Thymus (tissue), 11 donors: ENCODE data around the gene YIPF3. TPM values are rescaled to one million over a fixed set of nuclear protein-coding genes. Genes with fewer than 3 reads are reported as not detected.
"Not testable (repeated sequence)": the region's sequence is repeated elsewhere in the genome, so short reads cannot be mapped to it uniquely, and the experiment has no call there.

ENCODE experiments used
- DNase-seq, 9 donors: peaks; one replicate each; pipeline ENCODE4 v3.0.0-alpha.2; 2013; ENCODE audit warnings: low spot score in 9 of 9, low read depth in 6 of 9, missing footprints in 1 of 9
- H3K27ac ChIP-seq, 2 donors: one replicate each; pipeline ENCODE4 v1.5.1; 2013; ENCODE audit warnings: control low read depth in 1 of 2, low read depth in 1 of 2, low read length in 1 of 2, mild to moderate bottlenecking in 1 of 2, moderate library complexity in 1 of 2
- H3K27me3 ChIP-seq, 2 donors: one replicate each; pipeline ENCODE4 v1.5.1; 2013; ENCODE audit warnings: low read length in 1 of 2; ENCODE audit not compliant: control insufficient read depth in 2 of 2, insufficient read depth in 1 of 2
- H3K36me3 ChIP-seq, 2 donors: one replicate each; pipeline ENCODE4 v1.5.1; 2013; ENCODE audit warnings: low read length in 1 of 2, mild to moderate bottlenecking in 1 of 2, moderate library complexity in 1 of 2; ENCODE audit not compliant: control insufficient read depth in 2 of 2, insufficient read depth in 2 of 2
- H3K4me1 ChIP-seq, 2 donors: one replicate each; pipeline ENCODE4 v1.5.1; 2013; ENCODE audit warnings: low read length in 2 of 2; ENCODE audit not compliant: control insufficient read depth in 2 of 2, insufficient read depth in 2 of 2
- H3K4me3 ChIP-seq, 2 donors: one replicate each; pipeline ENCODE4 v1.5.1; 2013; ENCODE audit warnings: low read length in 2 of 2, control low read depth in 1 of 2, mild to moderate bottlenecking in 1 of 2
- H3K9me3 ChIP-seq, 2 donors: one replicate each; pipeline ENCODE4 v1.5.1; 2013; ENCODE audit warnings: low read length in 1 of 2, mild to moderate bottlenecking in 1 of 2; ENCODE audit not compliant: control insufficient read depth in 2 of 2, insufficient read depth in 1 of 2
- WGBS: extraction: QIAGEN DNeasy Blood & Tissue Kit; methylation state at CpG from one replicate; pipeline ENCODE4 v1.1.7; 2013; 5-methylcytosine and 5-hydroxymethylcytosine counted together
- polyA plus RNA-seq: library from polyadenylated mRNA; stranded (reverse); fragments of 200-250 nt; gene quantifications from one replicate; pipeline ENCODE4 v1.2.3, GENCODE V29; 2013
- total RNA-seq: library from RNA; stranded (reverse); fragments of 120-200 nt; gene quantifications from one replicate; pipeline ENCODE4 v1.2.4, GENCODE V29; 2013
- donor health status: healthy.

YIPF3 gene
- total and polyA plus RNA-seq, 2 donors, result 47.1 to 62.0 TPM

DNA sequence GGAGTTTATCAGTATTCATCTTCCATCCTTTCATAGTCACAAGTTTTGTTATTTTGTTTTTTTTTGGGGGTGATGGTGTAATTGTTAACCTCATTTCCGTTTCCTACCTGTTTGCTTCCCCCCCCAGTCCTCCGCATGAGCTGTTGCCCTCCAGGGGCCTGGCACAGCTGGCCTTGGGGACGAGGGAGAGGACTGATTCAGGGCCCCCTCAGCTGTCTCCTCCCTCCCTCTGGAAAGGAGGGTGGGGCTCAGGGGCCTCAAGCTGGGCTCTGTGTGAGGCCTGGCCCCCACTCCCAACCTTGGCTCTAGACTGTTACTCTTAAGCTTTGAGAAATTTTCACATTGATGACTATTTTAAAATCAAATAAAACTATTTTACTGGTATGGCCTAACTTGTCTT lies 10.6 kb downstream of the YIPF3 start:
- 94% methylated on average over 3 of the region's 3 CpGs for WGBS
- Histone ChIP-seq H3K27ac (no peak overlapping the region), H3K27me3 (peaks cover 24 to 43% of the 10 kb centered on the region in 2 donors), H3K36me3 (peaks cover 40 to 50% of the 10 kb centered on the region in 2 donors), H3K4me1 (peaks cover 3 to 15% of the 10 kb centered on the region in 2 donors), H3K9me3 (no peaks in the 10 kb centered on the region), H3K4me3 (no peak overlapping the region)
- DNase-seq, result no peak

DNA sequence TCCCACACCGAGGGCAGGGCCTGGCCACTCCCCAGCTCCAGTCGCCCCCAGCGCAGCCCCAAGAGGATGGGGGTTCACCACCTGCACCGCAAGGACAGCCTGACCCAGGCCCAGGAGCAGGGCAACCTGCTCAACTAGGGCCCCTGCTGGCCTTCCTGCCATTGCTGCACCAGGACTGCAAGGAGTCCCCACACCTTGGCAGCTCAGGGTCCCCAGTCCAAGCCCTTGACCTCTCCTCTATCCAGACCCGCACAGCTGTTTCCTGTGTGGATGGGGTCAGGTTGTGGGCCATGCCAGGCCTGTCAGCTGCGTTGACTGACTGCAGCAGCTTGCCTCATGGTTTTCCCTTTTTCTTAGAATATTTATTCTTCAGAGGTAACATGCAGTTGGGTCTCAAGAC lies 11.0 kb downstream of the YIPF3 start:
- Histone ChIP-seq H3K4me3 (no peak overlapping the region), H3K27ac (no peak overlapping the region), H3K4me1 (peaks cover 3 to 15% of the 10 kb centered on the region in 2 donors), H3K9me3 (no peaks in the 10 kb centered on the region), H3K36me3 (peaks cover 45 to 50% of the 10 kb centered on the region in 2 donors), H3K27me3 (peaks cover 24 to 40% of the 10 kb centered on the region in 2 donors)
- no peak for DNase-seq
- 90% methylated on average over 6 of the region's 6 CpGs for WGBS

DNA sequence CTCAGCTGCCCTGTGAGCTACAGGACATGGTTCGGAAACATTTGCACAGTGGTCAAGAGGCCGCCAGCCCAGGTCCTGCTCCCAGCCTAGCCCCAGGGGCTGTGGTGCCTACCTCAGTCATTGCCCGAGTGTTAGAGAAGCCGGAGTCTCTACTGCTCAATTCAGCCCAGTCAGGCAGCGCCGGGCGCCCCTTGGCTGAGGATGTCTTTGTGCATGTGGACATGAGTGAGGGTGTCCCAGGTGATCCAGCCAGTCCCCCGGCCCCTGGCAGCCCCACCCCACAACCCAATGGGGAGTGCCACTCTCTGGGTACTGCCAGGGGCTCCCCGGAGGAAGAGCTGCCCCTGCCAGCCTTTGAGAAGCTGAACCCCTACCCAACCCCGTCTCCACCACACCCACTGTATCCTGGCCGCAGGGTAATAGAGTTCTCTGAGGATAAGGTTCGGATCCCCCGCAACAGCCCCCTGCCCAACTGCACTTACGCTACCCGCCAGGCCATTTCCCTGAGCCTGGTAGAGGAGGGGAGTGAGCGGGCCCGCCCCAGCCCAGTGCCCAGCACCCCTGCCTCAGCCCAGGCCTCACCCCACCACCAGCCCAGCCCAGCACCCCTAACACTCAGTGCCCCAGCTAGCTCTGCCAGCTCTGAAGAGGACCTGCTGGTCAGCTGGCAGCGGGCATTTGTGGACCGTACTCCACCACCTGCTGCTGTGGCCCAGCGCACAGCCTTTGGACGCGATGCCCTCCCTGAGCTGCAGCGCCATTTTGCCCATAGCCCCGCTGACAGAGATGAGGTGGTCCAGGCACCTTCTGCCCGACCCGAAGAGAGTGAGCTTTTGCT lies 11.8 kb downstream of the YIPF3 start:
- H3K36me3 ChIP-seq, result peaks cover 52 to 56% of the 10 kb centered on the region in 2 donors
- peaks cover 3 to 11% of the 10 kb centered on the region in 2 donors for H3K4me1 ChIP-seq
- H3K27ac ChIP-seq, result no peak overlapping the region
- no peak overlapping the region for H3K4me3 ChIP-seq
- peaks cover 19 to 33% of the 10 kb centered on the region in 2 donors for H3K27me3 ChIP-seq
- no peaks in the 10 kb centered on the region for H3K9me3 ChIP-seq
- WGBS, result 98% methylated on average over 26 of the region's 26 CpGs
- no peak for DNase-seq

DNA sequence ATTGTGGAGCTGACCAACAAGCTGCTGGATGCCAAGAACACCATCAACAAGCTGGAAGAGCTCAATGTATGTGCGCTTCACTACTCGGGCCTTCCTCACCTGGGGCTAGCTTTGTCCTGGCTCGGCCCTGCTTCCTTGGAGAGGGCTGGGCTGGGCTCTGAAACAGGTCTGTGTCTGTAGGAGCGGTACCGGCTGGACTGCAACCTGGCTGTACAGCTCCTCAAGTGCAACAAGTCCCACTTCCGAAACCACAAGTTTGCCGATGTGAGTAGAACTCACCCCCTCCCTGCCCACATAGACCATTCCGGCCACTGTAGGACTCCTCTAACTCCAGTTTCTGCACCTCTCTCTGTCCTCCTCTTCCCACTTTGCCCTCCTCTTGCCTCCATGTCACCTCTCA lies 13.3 kb downstream of the YIPF3 start:
- Histone ChIP-seq H3K4me3 (no peak overlapping the region), H3K36me3 (peaks cover 67 to 71% of the 10 kb centered on the region in 2 donors), H3K9me3 (no peaks in the 10 kb centered on the region), H3K27ac (no peak overlapping the region), H3K4me1 (peaks cover 0 to 3% of the 10 kb centered on the region in 2 donors), H3K27me3 (peaks cover 4 to 17% of the 10 kb centered on the region in 2 donors)
- DNase-seq, result no peak
- 96% methylated on average over 8 of the region's 8 CpGs for WGBS

DNA sequence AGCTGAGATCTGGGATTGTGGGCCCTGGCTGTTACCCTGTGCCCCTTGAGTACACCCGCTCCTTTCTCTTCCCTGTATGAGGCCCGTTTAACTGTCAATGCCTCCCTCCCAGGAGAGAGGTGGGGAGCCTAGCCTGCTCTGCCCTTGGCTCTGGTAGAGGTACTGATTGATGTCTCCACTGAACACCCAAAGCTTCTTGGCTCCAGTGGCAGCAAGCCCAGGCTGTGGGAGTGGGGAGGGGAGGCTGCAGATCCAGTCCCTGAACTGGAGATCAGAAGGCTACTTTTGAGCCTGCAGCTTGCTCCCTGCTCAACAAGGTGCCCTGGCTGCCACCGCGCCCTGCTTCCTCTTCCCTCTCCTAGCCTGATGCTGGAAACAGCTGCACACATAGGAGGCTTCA lies 14.1 kb downstream of the YIPF3 start:
- H3K36me3 ChIP-seq, result peaks cover 73 to 79% of the 10 kb centered on the region in 2 donors
- no peak overlapping the region for H3K27ac ChIP-seq
- H3K4me1 ChIP-seq, result peaks cover 0 to 6% of the 10 kb centered on the region in 2 donors
- peaks cover 0 to 10% of the 10 kb centered on the region in 2 donors for H3K27me3 ChIP-seq
- no peaks in the 10 kb centered on the region for H3K9me3 ChIP-seq
- no peak overlapping the region for H3K4me3 ChIP-seq
- 97% methylated on average over 4 of the region's 4 CpGs for WGBS
- no peak for DNase-seq

DNA sequence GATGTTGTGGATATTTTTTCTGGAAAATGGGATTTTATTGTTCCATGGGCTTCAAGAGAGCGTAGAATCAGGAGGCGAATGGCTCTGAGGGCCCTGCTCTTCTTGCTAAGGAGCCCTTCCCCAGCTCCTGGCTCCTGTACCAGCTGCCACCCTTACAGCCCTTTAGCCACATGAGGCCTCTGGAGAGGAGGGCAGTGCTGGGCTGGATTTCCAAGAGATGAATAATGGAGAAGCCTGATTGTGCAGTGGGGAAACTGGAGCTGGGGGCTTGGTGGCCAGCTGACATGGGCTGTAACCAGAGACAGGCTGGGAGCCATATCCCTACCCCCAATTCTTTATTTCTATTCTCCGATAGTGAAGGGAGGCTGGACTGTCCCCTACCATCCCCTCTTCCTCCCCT lies 15.8 kb downstream of the YIPF3 start:
- WGBS, result 100% methylated on average over 3 of the region's 3 CpGs
- no peaks in the 10 kb centered on the region for H3K27me3 ChIP-seq
- no peaks in the 10 kb centered on the region for H3K9me3 ChIP-seq
- H3K4me3 ChIP-seq, result no peak overlapping the region
- peaks cover 0 to 3% of the 10 kb centered on the region in 2 donors for H3K4me1 ChIP-seq
- DNase-seq, result no peak
- peaks cover 77 to 85% of the 10 kb centered on the region in 2 donors for H3K36me3 ChIP-seq
- no peak overlapping the region for H3K27ac ChIP-seq

DNA sequence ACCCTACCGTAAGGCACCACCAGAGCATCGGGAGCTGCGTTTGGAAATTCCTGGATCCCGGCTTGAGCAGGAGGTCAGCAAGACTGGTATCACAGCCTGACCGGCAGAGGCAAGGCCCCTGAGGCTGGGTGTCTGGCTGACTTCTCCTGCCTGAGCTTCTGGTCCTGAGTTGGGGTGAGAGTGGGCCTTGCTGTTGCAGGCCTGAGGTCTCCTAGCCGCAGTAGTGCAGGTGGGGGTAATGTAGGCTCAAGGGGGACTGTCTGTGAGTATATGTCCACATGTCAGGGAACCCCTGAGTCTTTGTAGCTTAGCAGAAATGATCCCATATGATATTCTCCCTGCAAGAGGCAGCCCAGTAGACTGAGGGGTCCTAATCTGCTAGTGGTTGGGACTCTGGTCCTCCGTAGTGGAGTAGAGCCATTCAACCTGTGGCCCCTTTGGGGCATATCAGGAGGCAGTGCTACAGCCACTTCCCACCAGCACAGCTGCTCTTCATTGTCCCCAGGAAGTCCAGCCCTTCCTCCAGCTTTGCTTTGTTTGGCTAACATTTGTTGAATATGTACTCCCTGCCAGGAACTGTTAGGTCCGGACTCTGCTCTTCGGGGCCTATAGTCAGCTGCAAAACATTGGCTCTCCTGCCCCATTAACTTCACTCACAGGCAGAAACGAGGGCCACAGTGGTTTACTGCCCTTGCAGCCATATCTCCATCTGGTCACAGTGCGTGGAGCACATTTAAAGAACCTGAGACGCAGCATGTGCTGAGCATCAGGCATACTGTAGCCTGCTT lies 17.5 kb downstream of the YIPF3 start:
- no peak for DNase-seq
- no peak overlapping the region for H3K4me3 ChIP-seq
- WGBS, result 98% methylated on average over 12 of the region's 12 CpGs
- peaks cover 0 to 11% of the 10 kb centered on the region in 2 donors for H3K4me1 ChIP-seq
- no peaks in the 10 kb centered on the region for H3K9me3 ChIP-seq
- H3K36me3 ChIP-seq, result peaks cover 60 to 68% of the 10 kb centered on the region in 2 donors
- H3K27me3 ChIP-seq, result no peaks in the 10 kb centered on the region
- H3K27ac ChIP-seq, result no peak overlapping the region

DNA sequence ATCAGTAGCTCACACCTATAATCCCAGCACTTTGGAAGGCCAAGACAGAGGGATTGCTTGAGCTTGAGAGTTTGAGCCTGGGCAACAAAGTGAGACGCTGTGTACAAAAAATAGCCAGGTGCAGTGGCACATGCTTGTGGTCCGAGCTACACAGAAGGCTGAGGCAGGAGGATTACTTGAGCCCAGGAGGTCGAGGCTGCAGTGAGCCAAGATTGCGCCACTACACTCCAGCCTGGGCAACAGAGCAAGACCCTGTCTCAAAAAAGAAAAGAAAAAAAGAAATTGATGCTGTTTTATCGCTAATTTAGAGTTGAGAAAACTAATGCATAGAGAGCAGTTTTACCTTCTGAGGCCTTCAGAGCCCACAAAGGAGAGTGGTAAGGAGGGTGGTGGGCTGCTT lies 18.4 kb downstream of the YIPF3 start:
- DNase-seq, H3K27me3 ChIP-seq, H3K9me3 ChIP-seq, H3K4me3 ChIP-seq, H3K27ac ChIP-seq: not testable (repeated sequence)
- over 99% methylated on average over 5 of the region's 5 CpGs for WGBS
- H3K4me1 ChIP-seq, result peaks cover 0 to 11% of the 10 kb centered on the region in 2 donors
- H3K36me3 ChIP-seq, result peaks cover 54 to 61% of the 10 kb centered on the region in 2 donors

DNA sequence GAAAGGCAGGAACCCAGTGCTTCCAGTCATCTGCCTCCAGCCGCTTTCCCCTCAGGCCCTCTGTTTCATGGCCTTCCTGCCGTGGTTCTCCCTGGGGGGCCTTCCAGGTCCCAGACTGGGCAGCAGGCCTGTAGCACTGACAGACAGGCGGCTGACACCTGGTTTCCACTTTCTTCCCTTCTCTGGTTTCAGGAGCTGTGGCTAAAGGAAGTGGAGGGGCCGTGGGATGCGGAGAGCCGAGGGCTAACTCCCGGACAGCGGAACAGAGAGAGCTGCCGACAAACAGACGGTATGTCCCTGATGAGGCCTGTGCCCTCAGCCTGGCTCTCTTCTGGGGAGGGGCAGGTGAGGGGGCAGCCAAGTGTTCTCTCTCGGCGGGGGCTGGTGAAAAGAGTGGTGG lies 19.0 kb downstream of the YIPF3 start:
- WGBS, result 97% methylated on average over 12 of the region's 12 CpGs

More for the DNA sequence above, 19.0 kb downstream of the YIPF3 start:
- H3K27ac ChIP-seq, result no peak overlapping the region
- H3K4me3 ChIP-seq, result no peak overlapping the region
- H3K4me1 ChIP-seq, result peaks cover 0 to 11% of the 10 kb centered on the region in 2 donors
- no peaks in the 10 kb centered on the region for H3K9me3 ChIP-seq
- peaks cover 48 to 55% of the 10 kb centered on the region in 2 donors for H3K36me3 ChIP-seq
- no peaks in the 10 kb centered on the region for H3K27me3 ChIP-seq
- no peak for DNase-seq
